HG03469 (cell line): ENCODE measurements around the gene GALK1.
"Not testable (repeated sequence)": the region's sequence is repeated elsewhere in the genome, so short reads cannot be mapped to it uniquely, and the experiment has no call there.

ENCODE experiments used
- ATAC-seq: cut with Tn5 transposase; IDR thresholded peaks from one replicate; pipeline ENCODE4 v1.9.1; 2021; ENCODE audit warnings: mild to moderate bottlenecking, moderate library complexity, moderate number of reproducible peaks; ENCODE audit not compliant: unreplicated experiment

GALK1 gene

DNA sequence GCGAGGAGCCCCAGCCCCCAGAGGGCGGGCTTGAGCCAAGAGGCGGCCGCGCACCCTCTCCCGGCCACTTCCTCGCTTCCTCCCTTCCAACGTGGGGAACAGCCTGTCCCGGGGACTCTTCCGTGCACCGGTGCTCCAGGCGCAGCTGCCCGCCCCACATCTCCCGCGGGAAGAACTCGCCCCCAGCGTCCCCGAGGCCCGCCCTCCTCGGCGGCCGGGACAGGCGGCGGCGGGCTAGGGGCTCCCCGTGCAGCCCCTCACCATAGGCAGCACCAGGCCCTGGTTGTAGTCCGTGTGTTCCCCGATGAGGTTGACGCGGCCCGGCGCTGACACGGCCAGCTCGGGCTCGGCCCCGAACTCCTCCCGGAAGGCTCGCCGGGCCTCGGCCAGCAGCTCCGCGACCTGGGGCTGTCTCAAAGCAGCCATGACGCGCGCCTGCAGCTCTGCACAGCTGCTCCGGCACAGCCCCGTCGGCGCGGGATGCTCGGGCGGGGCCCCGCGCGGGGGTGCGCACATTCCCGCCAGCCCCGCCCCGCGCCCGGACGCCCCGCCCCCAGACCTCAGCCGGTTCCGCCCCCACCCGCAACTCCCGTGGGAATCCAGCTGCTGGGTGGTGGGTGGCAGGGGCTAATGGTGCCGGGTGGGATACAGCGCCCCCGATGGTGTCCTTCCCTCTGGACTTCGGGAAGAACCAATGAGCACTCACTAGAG is at the start of gene GALK1:
TSS of gene GALK1 (minus strand) at position 482 of the 711 bp plus-strand sequence. CDS start at position 426, 56 bp downstream.
- no peak for ATAC-seq

GRCh38 chr17:75814021-75814395 is 49.0 kb upstream of the GALK1 start:
- no peak for ATAC-seq

DNA sequence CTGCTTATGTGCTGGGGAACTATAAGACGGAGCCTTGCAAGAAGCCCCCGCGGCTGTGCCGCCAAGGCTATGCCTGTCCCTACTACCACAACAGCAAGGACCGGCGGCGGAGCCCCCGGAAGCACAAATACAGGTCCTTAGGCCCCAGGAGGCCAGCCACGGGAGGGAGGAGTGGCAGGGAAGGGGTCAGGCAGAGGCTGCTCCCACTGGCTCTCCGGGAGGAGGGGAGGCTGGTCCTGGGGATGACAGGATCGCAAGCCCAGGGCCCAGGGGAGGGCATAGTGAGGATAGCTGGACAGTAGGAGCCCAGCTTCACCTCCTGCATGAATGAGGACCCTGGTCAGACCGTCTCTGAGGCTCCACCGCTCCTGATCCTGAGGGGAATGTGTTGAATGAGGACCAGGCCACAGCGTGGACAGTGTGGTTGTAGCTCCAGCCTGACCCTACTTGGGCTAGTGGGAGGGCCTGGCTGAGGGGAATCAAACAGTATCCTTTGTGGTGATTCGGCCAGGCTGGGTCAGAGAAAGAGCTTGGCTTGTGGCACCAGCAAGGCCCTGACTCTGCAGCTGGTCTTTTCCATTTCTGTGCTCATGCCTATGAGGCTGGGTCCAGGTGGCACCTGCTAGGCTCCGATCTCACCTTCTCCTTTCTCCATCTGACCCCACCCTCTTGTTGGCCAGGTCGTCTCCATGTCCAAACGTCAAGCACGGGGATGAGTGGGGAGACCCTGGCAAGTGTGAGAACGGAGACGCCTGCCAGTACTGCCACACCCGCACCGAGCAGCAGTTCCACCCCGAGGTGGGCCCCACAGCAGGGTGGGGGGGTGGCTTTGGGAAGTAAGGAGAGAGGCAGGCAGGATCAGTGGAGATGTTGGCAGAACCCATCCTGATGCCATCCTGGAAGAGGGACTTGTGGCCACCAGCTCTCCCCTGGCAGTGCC is 48.4 kb upstream of the GALK1 start:
- ATAC-seq = no peak

- no peak for ATAC-seq
Measured at GRCh38 chr17:75812096-75813013, 47.4 kb upstream of the GALK1 start.

DNA sequence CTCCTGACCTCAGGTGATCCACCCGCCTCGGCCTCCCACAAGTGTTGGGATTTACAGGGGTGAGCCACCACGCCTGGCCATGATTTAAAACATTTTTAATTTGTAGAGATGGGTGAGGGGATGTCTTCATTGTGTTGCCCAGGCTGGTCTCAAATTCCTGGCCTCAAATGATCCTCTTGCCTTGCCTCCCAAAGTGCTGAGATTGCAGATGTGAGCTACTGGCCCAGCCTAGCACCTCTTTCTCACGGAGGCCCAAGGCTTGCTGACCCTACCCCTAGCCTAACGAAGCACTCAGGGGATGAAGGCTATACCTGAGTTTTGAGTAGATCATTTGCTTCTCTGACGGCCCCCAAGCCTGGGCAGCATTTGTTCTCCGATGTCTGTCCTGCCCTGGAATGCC is 46.2 kb upstream of the GALK1 start:
- ATAC-seq = no peak

DNA sequence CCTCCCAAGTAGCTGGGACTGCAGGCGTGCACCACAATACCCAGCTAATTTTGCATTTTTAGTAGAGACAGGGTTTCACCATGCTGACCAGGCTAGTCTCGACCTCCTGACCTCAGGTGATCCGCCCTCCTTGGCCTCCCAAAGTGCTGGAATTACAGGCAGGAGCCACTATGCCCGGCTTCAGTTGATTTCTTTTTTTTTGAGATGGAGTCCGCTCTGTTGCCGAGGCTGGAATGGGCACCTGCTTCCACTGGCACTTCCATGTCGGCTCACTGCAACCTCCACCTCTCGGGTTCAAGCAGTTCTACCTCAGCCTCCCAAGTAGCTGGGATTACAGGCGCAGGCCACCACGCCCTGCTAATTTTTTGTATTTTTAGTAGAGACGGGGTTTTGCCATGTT is 45.8 kb upstream of the GALK1 start:
- ATAC-seq = not testable (repeated sequence)

- no peak for ATAC-seq
Measured at GRCh38 chr17:75810216-75810615, 45.2 kb upstream of the GALK1 start.

DNA sequence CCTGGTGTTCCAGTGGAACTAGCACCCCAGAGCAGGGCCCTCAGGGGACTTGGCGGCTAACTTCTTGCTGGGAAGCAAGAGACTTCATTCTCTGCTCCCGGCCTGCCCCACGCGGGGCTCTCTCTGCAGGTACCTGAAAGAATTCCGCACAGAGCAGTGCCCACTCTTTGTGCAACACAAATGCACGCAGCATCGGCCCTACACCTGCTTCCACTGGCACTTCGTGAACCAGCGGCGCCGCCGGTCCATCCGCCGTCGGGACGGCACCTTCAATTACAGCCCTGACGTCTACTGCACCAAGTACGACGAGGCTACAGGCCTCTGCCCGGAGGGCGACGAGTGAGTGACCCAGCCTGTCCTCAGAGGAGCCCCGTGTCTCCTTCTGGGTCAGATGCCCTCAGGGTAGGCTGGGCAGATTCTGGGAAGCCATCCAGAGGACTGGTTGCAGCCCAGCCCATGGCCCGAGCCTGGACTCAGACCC is 44.7 kb upstream of the GALK1 start:
- ATAC-seq = no peak

DNA sequence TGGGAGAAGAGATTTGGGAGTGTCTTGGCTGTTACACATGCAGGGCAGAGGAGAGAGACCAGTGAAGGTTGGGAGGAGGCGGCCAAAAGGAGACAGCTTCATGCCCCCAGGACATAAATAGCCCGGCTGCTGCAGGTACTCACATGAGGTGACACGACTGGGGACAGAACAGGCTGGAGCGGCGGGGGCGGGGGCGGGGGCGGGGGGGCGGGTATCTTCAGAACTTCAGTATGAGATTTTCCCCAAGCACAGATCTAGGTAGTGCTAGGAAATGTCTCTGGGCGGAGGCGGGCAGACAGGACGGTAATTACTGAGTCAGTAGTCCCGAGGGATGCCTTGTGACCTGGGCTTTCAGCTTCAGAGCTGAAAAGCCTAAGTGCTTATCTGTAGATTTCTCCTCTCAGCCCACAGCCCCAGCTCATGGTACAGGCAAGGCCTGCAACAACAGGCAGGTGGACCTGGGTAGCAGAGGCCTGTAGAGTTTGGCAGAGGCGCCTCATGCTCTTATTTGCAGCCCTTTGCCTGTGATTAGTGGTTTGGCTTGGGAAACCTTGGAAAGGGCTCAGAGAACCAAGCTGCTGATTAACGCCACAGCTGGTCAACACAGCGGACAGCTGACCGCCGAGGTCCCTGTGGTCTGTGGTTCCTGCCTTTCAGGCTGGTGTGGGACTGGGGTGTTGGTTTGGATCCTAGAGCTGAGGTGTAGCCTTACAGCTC is 44.1 kb upstream of the GALK1 start:
- no peak for ATAC-seq

DNA sequence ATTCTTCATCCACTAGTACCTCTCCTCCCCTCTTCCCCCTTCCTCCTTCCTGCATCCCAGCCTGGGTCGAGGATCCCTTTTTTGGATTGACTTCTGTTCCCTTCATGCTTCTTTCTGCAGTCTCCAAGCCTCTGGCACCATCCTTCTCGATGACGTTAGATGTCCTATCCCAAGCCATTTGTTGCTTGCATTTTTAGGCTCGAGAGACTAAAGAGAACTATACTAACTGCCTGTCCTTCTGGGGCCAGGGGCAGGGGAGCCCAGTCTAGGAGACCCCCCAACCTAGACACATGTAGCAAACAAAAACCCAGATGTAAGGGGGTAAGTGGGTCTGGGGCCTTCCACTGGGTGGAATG is 43.5 kb upstream of the GALK1 start:
- ATAC-seq = no peak

DNA sequence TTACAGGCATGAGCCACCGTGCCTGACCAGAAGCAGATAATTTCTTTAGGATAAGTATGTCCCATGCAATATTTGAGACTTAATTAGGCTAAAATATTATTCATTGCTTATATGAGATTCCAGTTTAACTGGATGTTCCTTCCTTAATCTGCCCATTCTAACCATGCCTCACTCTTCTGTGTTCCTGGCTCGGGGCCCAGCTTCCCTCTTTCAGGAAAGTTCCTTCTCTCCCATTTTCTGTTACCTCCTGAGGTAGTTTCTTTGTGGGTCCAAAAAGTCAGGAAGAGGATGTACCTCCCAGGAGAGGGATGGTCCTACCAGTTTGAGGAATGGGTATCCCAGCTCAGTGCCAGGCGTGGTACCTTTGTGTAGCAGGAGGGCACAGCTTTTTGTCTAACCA is 42.9 kb upstream of the GALK1 start:
- no peak for ATAC-seq

DNA sequence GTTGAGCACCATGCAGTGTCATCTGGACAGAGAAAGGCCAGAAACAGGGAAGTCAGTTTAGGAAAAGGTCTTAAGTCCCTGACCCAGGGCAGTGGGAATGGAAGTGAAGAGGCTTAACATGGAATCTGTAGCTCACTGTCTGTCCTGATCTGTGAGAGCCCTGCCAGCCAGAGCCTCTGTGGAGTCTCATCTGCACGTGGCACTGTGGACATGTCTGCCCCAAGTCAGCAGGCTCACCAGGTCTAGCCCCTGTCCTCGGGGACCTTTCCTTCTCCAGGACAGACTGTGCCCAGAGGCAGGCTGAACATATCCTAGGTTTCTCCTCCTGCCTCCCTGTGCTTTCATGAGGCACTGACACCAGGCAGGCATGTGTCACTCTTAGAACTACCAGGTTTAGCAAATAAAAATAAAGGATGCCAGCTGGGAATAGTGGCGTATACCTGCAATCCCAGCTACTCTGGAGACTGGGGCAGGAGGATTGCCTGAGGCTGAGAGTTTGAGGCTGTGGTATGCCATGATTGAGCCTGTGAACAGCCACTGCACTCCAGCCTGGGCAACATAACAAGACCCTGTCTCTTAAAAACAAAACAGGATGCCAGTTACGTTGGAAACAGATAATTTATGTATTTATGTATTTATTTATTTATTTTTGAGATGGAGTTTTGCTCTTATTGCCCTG is 42.0 kb upstream of the GALK1 start:
- no peak for ATAC-seq

DNA sequence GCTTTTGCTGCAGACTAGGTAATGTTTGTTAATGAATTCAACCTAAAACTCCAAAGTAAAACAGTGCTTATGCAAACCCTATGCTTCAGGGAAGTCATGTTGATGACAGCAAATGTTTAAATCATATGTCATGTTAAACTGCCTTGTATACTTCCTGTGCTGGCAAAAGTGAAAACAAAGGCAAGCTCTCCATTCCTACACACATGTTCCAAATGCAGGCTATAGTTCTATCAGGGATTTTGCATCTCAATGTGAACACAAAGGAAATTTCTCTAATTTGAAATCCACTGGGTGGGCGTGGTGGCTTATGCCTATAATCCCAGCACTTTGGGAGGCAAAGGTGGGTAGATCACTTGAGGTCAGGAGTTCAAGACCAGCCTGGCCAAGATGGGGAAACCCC is 38.9 kb upstream of the GALK1 start:
- ATAC-seq = no peak

DNA sequence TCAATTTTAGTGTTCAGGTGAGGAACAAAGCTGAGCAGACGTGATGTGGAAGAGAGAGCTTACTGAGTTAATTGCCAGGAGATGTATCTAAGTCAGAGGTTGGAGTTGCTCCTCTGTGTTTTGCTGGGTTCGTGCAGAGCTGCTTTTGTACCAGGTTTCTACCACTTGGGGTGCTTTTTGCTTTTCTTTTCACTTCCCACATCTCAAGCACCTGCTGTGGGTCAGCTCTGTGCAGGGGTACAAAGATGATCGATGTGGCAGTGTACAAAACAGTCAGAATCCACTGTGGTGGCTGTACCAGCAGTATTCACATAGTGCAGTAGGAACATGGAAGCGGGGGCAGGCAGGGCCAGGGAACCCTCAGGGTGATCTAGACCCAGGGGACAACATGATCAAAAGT is 34.4 kb upstream of the GALK1 start:
- no peak for ATAC-seq

- no peak for ATAC-seq
Measured at GRCh38 chr17:75795820-75796607, 31.0 kb upstream of the GALK1 start.

DNA sequence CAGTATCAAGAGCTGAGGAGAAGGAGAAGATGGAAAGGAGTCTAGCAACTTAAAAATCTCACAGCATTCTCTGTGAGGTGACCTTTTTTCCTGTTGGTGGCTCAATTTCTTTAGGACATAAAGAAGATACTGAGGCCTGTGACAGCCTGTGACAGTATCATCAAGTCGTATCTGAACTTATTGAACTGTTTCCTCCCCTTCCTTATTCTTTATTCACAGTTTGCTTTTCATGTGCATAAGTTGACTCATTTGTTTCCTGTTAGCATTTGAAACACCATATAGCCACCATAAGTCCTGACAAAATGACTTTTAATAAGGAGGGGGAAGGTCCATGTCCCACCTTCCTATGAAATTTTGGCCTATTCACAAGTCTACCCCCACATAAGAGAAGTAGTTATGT is 28.5 kb upstream of the GALK1 start:
- ATAC-seq = no peak

DNA sequence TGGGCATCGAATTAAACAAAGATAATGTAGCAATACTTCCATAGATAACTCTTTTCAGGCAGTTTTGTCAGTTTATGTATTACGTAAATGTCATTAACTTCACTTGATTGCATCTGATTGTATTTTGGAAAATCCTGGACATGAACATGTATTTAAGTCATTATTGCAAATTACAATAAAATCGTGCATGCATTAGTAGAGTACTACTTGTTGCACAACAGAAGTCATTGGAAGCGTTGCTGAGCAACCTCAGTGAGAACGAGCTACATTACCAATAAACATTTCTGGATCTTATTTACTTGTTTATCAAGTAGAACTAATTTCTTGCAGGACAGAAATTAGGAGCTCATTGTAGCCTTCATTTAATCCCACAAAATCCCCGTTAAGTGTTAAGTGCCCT is 26.3 kb upstream of the GALK1 start:
- no peak for ATAC-seq

- peak; percentile 27 for ATAC-seq
Measured at GRCh38 chr17:75785016-75785890, 20.3 kb upstream of the GALK1 start.
